Measurements from ENCODE around the gene COL6A1.

Gene COL6A1

DNA sequence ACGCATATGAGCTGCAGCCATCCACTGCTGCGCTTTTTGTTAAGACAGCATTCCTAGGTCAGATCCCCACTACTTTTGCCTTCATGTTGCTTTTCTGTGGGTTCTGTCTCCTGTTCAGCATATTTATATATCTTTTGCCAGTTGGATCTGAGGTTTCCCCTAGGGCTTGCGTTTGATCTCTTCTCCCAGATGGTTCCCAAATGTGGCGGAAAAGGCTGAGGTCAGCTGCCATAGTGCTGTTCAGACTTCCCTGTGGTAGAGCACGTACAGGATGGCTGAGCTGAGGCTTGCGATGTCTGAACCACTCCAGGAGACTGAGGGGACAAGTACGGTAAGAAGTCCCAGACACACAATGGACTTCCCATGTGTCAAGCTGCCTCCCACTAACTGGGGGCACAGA lies 39.8 kb downstream of the COL6A1 start:
- H3K27ac ChIP-seq: no peak overlapping the region
- TF ChIP-seq, protein P1, sequence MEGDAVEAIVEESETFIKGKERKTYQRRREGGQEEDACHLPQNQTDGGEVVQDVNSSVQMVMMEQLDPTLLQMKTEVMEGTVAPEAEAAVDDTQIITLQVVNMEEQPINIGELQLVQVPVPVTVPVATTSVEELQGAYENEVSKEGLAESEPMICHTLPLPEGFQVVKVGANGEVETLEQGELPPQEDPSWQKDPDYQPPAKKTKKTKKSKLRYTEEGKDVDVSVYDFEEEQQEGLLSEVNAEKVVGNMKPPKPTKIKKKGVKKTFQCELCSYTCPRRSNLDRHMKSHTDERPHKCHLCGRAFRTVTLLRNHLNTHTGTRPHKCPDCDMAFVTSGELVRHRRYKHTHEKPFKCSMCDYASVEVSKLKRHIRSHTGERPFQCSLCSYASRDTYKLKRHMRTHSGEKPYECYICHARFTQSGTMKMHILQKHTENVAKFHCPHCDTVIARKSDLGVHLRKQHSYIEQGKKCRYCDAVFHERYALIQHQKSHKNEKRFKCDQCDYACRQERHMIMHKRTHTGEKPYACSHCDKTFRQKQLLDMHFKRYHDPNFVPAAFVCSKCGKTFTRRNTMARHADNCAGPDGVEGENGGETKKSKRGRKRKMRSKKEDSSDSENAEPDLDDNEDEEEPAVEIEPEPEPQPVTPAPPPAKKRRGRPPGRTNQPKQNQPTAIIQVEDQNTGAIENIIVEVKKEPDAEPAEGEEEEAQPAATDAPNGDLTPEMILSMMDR (IDR thresholded peaks at IDR 0.05): no peak
- TF ChIP-seq ZFX (IDR thresholded peaks at IDR 0.05; ENCODE audit: borderline replicate concordance): no peak

DNA sequence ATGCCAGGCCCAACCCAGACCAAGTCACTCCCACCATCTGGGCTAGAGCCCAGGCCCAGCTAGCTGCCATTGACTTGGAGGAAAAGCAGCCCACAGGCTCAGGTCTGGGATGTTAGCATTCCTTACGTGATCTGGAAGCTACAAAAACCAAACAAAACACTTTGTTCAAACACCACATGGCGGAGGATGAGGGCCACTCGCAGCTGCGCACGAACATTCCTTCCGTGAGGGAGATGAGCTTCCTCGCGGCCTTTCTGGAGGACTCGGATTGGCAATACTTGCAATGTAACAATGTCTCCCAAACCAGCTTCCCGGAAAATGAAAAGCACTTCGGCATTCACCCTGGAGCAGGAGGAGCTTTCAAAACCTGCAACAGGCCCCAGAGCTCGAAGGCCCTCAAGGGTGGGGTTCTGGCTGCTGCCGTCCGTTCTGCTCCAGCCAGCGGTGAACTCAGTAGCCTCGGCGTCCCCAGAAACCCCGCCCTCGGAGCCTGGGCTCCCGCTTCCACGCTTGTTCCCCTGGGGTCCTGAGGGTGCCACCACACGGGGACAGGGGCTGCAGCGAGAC lies 40.5 kb downstream of the COL6A1 start:
- TF ChIP-seq, protein P1 (IDR thresholded peaks at IDR 0.05): no peak
- no peak for TF ChIP-seq ZFX (IDR thresholded peaks at IDR 0.05; ENCODE audit: borderline replicate concordance)
- H3K27ac ChIP-seq: no peak overlapping the region

- no peak for TF ChIP-seq ZFX (IDR thresholded peaks at IDR 0.05; ENCODE audit: borderline replicate concordance)
- TF ChIP-seq, protein P1 (IDR thresholded peaks at IDR 0.05): no peak
Observed at GRCh38 chr21:46022551-46023525, 41.3 kb downstream of the COL6A1 start.

DNA sequence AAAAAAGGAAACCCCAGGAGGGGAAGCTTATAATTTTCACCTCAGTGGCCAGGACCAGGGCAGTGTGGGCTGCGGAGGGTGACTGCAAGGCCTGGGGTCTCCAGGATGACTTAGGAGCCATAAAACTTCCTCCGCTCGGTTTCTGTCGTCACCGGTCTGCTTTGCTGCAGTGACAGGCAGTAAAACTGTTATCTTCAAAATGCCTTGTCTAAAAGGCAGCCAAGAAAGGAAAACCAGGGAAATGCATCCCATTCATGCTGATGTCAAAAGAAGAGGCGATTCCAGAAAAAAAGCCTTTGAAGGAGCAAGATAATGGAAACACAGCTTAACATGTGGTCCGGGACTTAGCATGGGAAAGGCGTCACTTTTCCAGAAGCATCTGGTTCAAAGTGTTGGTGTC lies 42.0 kb downstream of the COL6A1 start:
- TF ChIP-seq, protein P1 (IDR thresholded peaks at IDR 0.05): no peak
- no peak for TF ChIP-seq ZFX (IDR thresholded peaks at IDR 0.05; ENCODE audit: borderline replicate concordance)
- H3K27ac ChIP-seq: no peak overlapping the region

More at GRCh38 chr21:46022551-46023525, 41.3 kb downstream of the COL6A1 start:
- H3K27ac ChIP-seq: no peak overlapping the region

GRCh38 chr21:46024141-46024540 lies 42.6 kb downstream of the COL6A1 start:
- no peak for TF ChIP-seq ZFX (IDR thresholded peaks at IDR 0.05; ENCODE audit: borderline replicate concordance)
- TF ChIP-seq, protein P1 (IDR thresholded peaks at IDR 0.05): no peak
- H3K27ac ChIP-seq: no peak overlapping the region

GRCh38 chr21:46025113-46025770 lies 43.7 kb downstream of the COL6A1 start:
- TF ChIP-seq, protein P1 (IDR thresholded peaks at IDR 0.05): no peak
- TF ChIP-seq ZFX (IDR thresholded peaks at IDR 0.05; ENCODE audit: borderline replicate concordance): no peak
- H3K27ac ChIP-seq: no peak overlapping the region

Data from 22Rv1 (cell line).